K562 (cell line): ENCODE results near the gene ASPDH. TPM values are rescaled to one million over a fixed set of nuclear protein-coding genes. Genes with fewer than 3 reads are reported as not detected.

Experiments used
- ATAC-seq: fragments of 200-7000 bp; cut with Tn5 transposase; 3 replicates; pipeline ENCODE4 v1.9.1; 2020; ENCODE audit warnings: moderate library complexity
- BruUV-seq: library from RNA; stranded (reverse); fragments of 400-500 nt; replicated peaks from 2 replicates; lab custom pipeline; 2021; lab: Mats Ljungman, UMichigan
- CTCF ChIA-PET: fragments of 300-600 bp; formaldehyde crosslinking; extraction: SDS; loops from one replicate; lab custom pipeline; 2021; ENCODE audit warnings: low intra/inter-chr PET ratio; lab: Yijun Ruan, JAX
- POLR2A ChIA-PET: fragments of 300-600, 350-650 bp; sonication (Branson Sonifier 250); formaldehyde crosslinking; extraction: SDS; loops from one replicate; lab custom pipeline; 2021; ENCODE audit warnings: antibody characterized with exemption, inconsistent platforms; lab: Yijun Ruan, JAX
- DNase-seq, 4 experiments: peaks; one replicate each; pipeline versions ENCODE4 v3.0.0 to v3.0.0-alpha.2; 2011 to 2018; ENCODE audit warnings: low spot score in 3 of 4, mixed read lengths in 3 of 4; ENCODE audit errors: extremely low read depth in 1 of 4
- FAIRE-seq: peaks from 2 replicates; lab custom pipeline; 2011; peaks lifted over from hg19 to GRCh38; lab: Jason Lieb, UNC
- H2AFZ ChIP-seq: 2 replicates; pipeline ENCODE4 v1.6.0; 2011; ENCODE audit warnings: low read depth, low read length, control low read depth, inconsistent platforms
- H3K27ac ChIP-seq: fragments of 200-600 bp; 3 replicates; pipeline ENCODE4 v1.8.0; 2011; ENCODE audit warnings: low read depth, mild to moderate bottlenecking, control low read depth, inconsistent platforms, low read length, moderate library complexity, mixed read lengths; ENCODE audit errors: extremely low read depth
- H3K27me3 ChIP-seq, 2 experiments: fragments of 300-600 bp in 1 of 2; 2 replicates in 1 of 2; 3 replicates in 1 of 2; pipeline versions ENCODE4 v1.6.0 to v1.8.0; 2011; ENCODE audit warnings: inconsistent platforms in 2 of 2, low read length in 2 of 2, mild to moderate bottlenecking in 1 of 2, mixed read lengths in 1 of 2, moderate library complexity in 1 of 2; ENCODE audit not compliant: control insufficient read depth in 2 of 2, insufficient read depth in 2 of 2
- H3K36me3 ChIP-seq: fragments of 300-600 bp; 3 replicates; pipeline ENCODE4 v1.8.0; 2011; ENCODE audit warnings: mild to moderate bottlenecking, low read length, inconsistent platforms; ENCODE audit not compliant: control insufficient read depth, insufficient read depth
- H3K4me1 ChIP-seq, 2 experiments: fragments of 200-600 bp in 1 of 2; replicated peaks in 1 of 2; 2 replicates in 1 of 2; 3 replicates in 1 of 2; pipeline versions ENCODE4 v1.5.1 to v1.8.0; 2011; ENCODE audit warnings: inconsistent platforms in 2 of 2, low read length in 2 of 2, mild to moderate bottlenecking in 1 of 2, mixed read lengths in 1 of 2, moderate library complexity in 1 of 2; ENCODE audit not compliant: control insufficient read depth in 2 of 2, insufficient read depth in 2 of 2
- H3K4me2 ChIP-seq: 2 replicates; pipeline ENCODE4 v1.6.1; 2011; ENCODE audit warnings: low read length, control low read depth, inconsistent platforms, mixed read lengths; ENCODE audit not compliant: insufficient read depth
- H3K4me3 ChIP-seq: fragments of 200-600 bp; sonication (generic), shearing (Covaris generic); 2 replicates; pipeline ENCODE4 v1.5.1; 2016; ENCODE audit warnings: control low read depth, inconsistent platforms
- H3K79me2 ChIP-seq: fragments of 200-600 bp; 3 replicates; pipeline ENCODE4 v1.8.0; 2011; ENCODE audit warnings: low read length, inconsistent platforms; ENCODE audit not compliant: control insufficient read depth, insufficient read depth
- H3K9ac ChIP-seq, 2 experiments: 2 replicates each; pipeline versions ENCODE4 v1.6.0 to v1.6.1; 2011; ENCODE audit warnings: low read depth in 2 of 2, low read length in 2 of 2, control low read depth in 1 of 2, inconsistent platforms in 1 of 2, mild to moderate bottlenecking in 1 of 2, mixed read lengths in 1 of 2; ENCODE audit not compliant: insufficient read depth in 1 of 2
- H3K9me1 ChIP-seq: one replicate; pipeline ENCODE4 v1.6.0; 2011; ENCODE audit warnings: inconsistent platforms, mild to moderate bottlenecking, low read length, moderate library complexity; ENCODE audit not compliant: control insufficient read depth, insufficient read depth
- H3K9me3 ChIP-seq: replicated peaks from 2 replicates; pipeline ENCODE4 v1.5.1; 2011; ENCODE audit warnings: low read depth, low read length, inconsistent platforms; ENCODE audit not compliant: control insufficient read depth, insufficient read depth
- H4K20me1 ChIP-seq: replicated peaks from 2 replicates; pipeline ENCODE4 v1.6.1; 2011; ENCODE audit warnings: low read length, inconsistent platforms, mixed read lengths; ENCODE audit not compliant: control insufficient read depth, insufficient read depth
- ATF7 ChIP-seq: fragments of 450-650 bp; IDR thresholded peaks from 2 replicates; pipeline ENCODE4 v1.7.1; 2014; ENCODE audit warnings: mild to moderate bottlenecking, moderate library complexity
- BCOR ChIP-seq: fragments of 450-650 bp; IDR thresholded peaks from 2 replicates; pipeline ENCODE4 v1.6.1; 2016
- CREB1 ChIP-seq, 2 experiments: sonication (generic) in 1 of 2; formaldehyde crosslinking in 1 of 2; IDR thresholded peaks; 2 replicates each; pipeline versions ENCODE4 v1.6.1 to v1.8.0; 2012 to 2022; ENCODE audit warnings: inconsistent platforms in 1 of 2, mild to moderate bottlenecking in 1 of 2, missing genetic modification reagents in 1 of 2, moderate library complexity in 1 of 2
- GABPB1 ChIP-seq: sonication (generic); formaldehyde crosslinking; IDR thresholded peaks from 2 replicates; pipeline ENCODE4 v1.8.0; 2022; ENCODE audit warnings: mild to moderate bottlenecking, missing genetic modification reagents
- HEY1 ChIP-seq: fragments of 250-450 bp; sonication (Bioruptor Pico); IDR thresholded peaks from 2 replicates; pipeline ENCODE4 v1.5.0; 2020; ENCODE audit warnings: mild to moderate bottlenecking, moderate library complexity, borderline replicate concordance
- KHSRP ChIP-seq: fragments of 450-650 bp; IDR thresholded peaks from 2 replicates; pipeline ENCODE4 v1.6.1; 2017
- MCM5 ChIP-seq: fragments of 450-650 bp; IDR thresholded peaks from 2 replicates; pipeline ENCODE4 v1.6.1; 2016; ENCODE audit warnings: low read depth
- MTF1 ChIP-seq: fragments of 250-450 bp; sonication (Bioruptor Pico); IDR thresholded peaks from 2 replicates; pipeline ENCODE4 v1.9.0; 2021; ENCODE audit warnings: moderate library complexity, mild to moderate bottlenecking, inconsistent platforms, borderline replicate concordance
- NFIC ChIP-seq: fragments of 450-650 bp; IDR thresholded peaks from 2 replicates; pipeline ENCODE4 v1.6.1; 2017; ENCODE audit warnings: mild to moderate bottlenecking, inconsistent platforms
- POLR2B ChIP-seq: fragments of 450-650 bp; IDR thresholded peaks from 2 replicates; pipeline ENCODE4 v1.6.1; 2018; ENCODE audit warnings: low read depth; ENCODE audit not compliant: partially characterized antibody
- SUPT5H ChIP-seq: fragments of 450-650 bp; IDR thresholded peaks from 2 replicates; pipeline ENCODE4 v1.6.1; 2016
- ZBTB8A ChIP-seq: fragments of 450-650 bp; IDR thresholded peaks from 2 replicates; pipeline ENCODE4 v1.6.1; 2018; ENCODE audit warnings: mild to moderate bottlenecking, moderate library complexity; ENCODE audit not compliant: partially characterized antibody
- WGBS: fragments of 100-300 bp; shearing (Covaris generic); methylation state at CpG from one replicate; pipeline ENCODE4 v1.1.6; 2016; ENCODE audit warnings: low coverage, mixed read lengths; ENCODE audit not compliant: insufficient coverage; ENCODE audit errors: missing lambda C conversion rate; 5-methylcytosine and 5-hydroxymethylcytosine counted together
- in situ Hi-C: fragments of 300-500 bp; cut with MboI; formaldehyde crosslinking; loops from 4 replicates; pipeline ENCODE4 v1.15.0; 2018; ENCODE audit warnings: inconsistent platforms, mixed read lengths
- intact Hi-C: fragments of 100-400 bp; cut with micrococcal nuclease; formaldehyde crosslinking; loops from 2 replicates; pipeline ENCODE4 v1.14.2; 2022
- polyA plus RNA-seq, 8 experiments: library from polyadenylated mRNA; depleted of rRNA in 4 of 8; stranded (reverse) in 5 of 8; unstranded in 3 of 8; fragments of >200 nt; fragmentation: Nextera tagmentation in 2 of 8; fragmentation: Illumina TruSeq in 1 of 8; extraction: Ambion mirVana in 2 of 8; extraction: Trizol in 1 of 8; gene quantifications; 2 replicates each; pipeline versions ENCODE4 v1.2.1 to v1.2.3, GENCODE V29; 2011 to 2014; ENCODE audit warnings: inconsistent platforms in 1 of 8, missing spikeins in 1 of 8
- total RNA-seq, 7 experiments: library from RNA; depleted of rRNA in 6 of 7; stranded (reverse); fragments of >200 nt in 6 of 7; fragmentation: Illumina TruSeq in 2 of 7; extraction: Trizol in 2 of 7; gene quantifications; 2 replicates each; pipeline versions ENCODE4 v1.2.1 to v1.2.3, GENCODE V29; 2011 to 2021; ENCODE audit warnings: low replicate concordance in 1 of 7
- TF ChIP-seq, protein P1 (sequence below), 2 experiments: fragments of 250-450 bp in 1 of 2; fragments of 450-650 bp in 1 of 2; sonication (Bioruptor Pico) in 1 of 2; IDR thresholded peaks; 2 replicates each; pipeline versions ENCODE4 v1.6.1 to v1.8.0; 2016 to 2021; ENCODE audit warnings: mild to moderate bottlenecking in 2 of 2, moderate library complexity in 2 of 2, missing compliant biosample characterization in 1 of 2, missing genetic modification characterization in 1 of 2
- TF ChIP-seq, protein P2 (sequence below): fragments of 450-650 bp; IDR thresholded peaks from 2 replicates; pipeline ENCODE4 v1.6.1; 2017; ENCODE audit warnings: antibody characterized with exemption
- TF ChIP-seq, protein P3 (sequence below): fragments of 450-650 bp; IDR thresholded peaks from 2 replicates; pipeline ENCODE4 v1.6.1; 2016

ASPDH gene
- total and polyA plus RNA-seq, 9 of the 15 experiments (the other 6 are each of a cell fraction or from before 2014, with no cell fraction given): not detected

DNA sequence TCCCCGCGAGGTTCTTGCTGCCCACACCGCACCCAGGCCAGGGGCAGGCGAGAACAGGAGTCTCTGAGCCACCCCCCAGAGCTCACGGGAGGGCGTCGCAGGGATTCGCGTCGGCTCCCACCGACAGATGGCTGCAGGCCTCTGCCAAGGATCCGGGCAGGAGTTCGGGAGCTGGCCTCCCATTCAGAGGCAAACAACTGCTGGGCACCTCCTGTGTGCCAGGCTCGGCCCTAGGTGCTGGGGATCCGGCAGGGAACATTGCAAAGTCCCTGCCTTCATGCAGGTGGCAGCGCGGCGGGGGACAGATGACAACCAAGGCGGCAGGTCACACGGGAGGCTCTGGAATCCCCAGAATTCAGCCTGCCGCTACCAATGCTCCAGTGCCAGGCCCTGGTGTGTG is 29.2 kb upstream of the ASPDH start (continued):
- TF ChIP-seq, protein P1, sequence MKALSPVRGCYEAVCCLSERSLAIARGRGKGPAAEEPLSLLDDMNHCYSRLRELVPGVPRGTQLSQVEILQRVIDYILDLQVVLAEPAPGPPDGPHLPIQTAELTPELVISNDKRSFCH (CRISPR knock-in tag; IDR thresholded peaks at IDR 0.05): no peak
- TF ChIP-seq, protein P1 (tag; IDR thresholded peaks at IDR 0.05): no peak
- no peak for TF ChIP-seq ZBTB8A
- TF ChIP-seq NFIC: no peak
- no peak for TF ChIP-seq SUPT5H
- no peak for TF ChIP-seq POLR2B
- TF ChIP-seq MTF1: no peak
- TF ChIP-seq MCM5: no peak

DNA sequence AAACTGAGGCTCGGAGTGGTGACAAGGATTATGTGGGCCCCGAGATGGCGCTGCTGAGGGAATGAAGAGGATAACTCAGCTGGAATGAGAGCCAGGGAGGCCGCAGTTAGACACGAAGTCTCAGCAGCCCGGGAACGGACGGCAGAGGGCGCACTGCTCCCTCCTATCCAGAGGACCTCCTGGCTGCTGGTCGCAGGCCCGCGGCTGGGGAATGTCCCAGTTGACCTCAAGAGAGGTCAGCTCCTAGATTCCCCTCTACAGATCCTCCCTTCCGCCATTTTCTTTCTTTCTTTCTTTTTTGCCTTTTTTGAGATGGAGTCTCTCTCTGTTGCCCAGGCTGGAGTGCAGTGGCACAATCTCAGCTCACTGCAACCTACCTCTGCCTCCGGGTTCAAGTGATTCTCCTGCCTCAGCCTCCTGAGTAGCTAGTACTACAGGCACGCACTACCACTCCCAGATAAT is 24.1 kb upstream of the ASPDH start:
- no peaks in the 10 kb centered on the region for H3K9me1 ChIP-seq
- no peak overlapping the region for H2AFZ ChIP-seq
- in situ Hi-C loops (loop anchor here (10.0 kb wide), 1 partner anchor 377 kb away; the partner anchor contains the start of gene KLK4), intact Hi-C loops (loop anchor here (1.0 to 10.0 kb wide), 6 partner anchors 19 to 385 kb away; no protein-coding TSS in a partner anchor)
- DNase-seq: peak; percentile 87 to 93 (median 88)
- H3K9ac ChIP-seq: no peak overlapping the region
- no peak overlapping the region for H3K27ac ChIP-seq
- POLR2A ChIA-PET: interaction anchor here (0.6 to 1.2 kb wide), 3 partner anchors 9 to 372 kb away, joined by 3 to 4 read pairs (median 3); no protein-coding TSS in a partner anchor
- BruUV-seq: no TSS peak
- H3K36me3 ChIP-seq: no peaks in the 10 kb centered on the region
- WGBS: under 1% methylated on average over 13 of the region's 15 CpGs
- no peak overlapping the region for H3K4me2 ChIP-seq
- H3K79me2 ChIP-seq: no peaks in the 10 kb centered on the region
- peak; percentile 99 for ATAC-seq
- peaks cover 2% of the 10 kb centered on the region; the same call in 1 of the 2 replicates for H4K20me1 ChIP-seq
- peaks cover 0 to 5% of the 10 kb centered on the region in 2 experiments; a peak in 2 of 5 replicates for H3K4me1 ChIP-seq
- CTCF ChIA-PET: interaction anchor here (0.5 to 1.8 kb wide), 6 partner anchors 19 to 246 kb away, joined by 3 to 12 read pairs (median 4); no protein-coding TSS in a partner anchor
- no peaks in the 10 kb centered on the region for H3K9me3 ChIP-seq
- peak; percentile 94 for FAIRE-seq
- peaks cover 0 to under 1% of the 10 kb centered on the region in 2 experiments; a peak in 1 of 5 replicates for H3K27me3 ChIP-seq
- no peak overlapping the region for H3K4me3 ChIP-seq
- TF ChIP-seq, protein P2, sequence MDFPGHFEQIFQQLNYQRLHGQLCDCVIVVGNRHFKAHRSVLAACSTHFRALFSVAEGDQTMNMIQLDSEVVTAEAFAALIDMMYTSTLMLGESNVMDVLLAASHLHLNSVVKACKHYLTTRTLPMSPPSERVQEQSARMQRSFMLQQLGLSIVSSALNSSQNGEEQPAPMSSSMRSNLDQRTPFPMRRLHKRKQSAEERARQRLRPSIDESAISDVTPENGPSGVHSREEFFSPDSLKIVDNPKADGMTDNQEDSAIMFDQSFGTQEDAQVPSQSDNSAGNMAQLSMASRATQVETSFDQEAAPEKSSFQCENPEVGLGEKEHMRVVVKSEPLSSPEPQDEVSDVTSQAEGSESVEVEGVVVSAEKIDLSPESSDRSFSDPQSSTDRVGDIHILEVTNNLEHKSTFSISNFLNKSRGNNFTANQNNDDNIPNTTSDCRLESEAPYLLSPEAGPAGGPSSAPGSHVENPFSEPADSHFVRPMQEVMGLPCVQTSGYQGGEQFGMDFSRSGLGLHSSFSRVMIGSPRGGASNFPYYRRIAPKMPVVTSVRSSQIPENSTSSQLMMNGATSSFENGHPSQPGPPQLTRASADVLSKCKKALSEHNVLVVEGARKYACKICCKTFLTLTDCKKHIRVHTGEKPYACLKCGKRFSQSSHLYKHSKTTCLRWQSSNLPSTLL: no peak
- TF ChIP-seq CREB1 (IDR thresholded peaks at IDR 0.05) (no peak), CREB1 (CRISPR knock-in tag; IDR thresholded peaks at IDR 0.05) (peak; percentile 60; the same call in 1 of the 2 replicates), ATF7 (peak; percentile 54), KHSRP (no peak), GABPB1 (peak; percentile 47), BCOR (peak; percentile 93), HEY1 (CRISPR knock-in tag) (no peak)
- TF ChIP-seq, protein P3, sequence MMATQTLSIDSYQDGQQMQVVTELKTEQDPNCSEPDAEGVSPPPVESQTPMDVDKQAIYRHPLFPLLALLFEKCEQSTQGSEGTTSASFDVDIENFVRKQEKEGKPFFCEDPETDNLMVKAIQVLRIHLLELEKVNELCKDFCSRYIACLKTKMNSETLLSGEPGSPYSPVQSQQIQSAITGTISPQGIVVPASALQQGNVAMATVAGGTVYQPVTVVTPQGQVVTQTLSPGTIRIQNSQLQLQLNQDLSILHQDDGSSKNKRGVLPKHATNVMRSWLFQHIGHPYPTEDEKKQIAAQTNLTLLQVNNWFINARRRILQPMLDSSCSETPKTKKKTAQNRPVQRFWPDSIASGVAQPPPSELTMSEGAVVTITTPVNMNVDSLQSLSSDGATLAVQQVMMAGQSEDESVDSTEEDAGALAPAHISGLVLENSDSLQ: no peak
